Dermis blood vessel endothelial cell (primary cell): ENCODE measurements around the gene NEDD9. TPM values are rescaled to one million over a fixed set of nuclear protein-coding genes. Genes with fewer than 3 reads are reported as not detected.

ENCODE experiments used
- DNase-seq: peaks from one replicate; pipeline ENCODE4 v3.0.0; 2010
- total RNA-seq: library from RNA; depleted of rRNA; stranded (reverse); fragments of >200 nt; gene quantifications from 2 replicates; pipeline ENCODE4 v1.2.3, GENCODE V29; 2014

Gene NEDD9
- 158 and 173 TPM in 2 replicates for total RNA-seq

- DNase-seq, result peak; percentile 99
Observed at GRCh38 chr6:11232193-11232769, at the start of gene NEDD9. TSS of gene NEDD9 (minus strand) at chr6:11232668. CDS start at chr6:11232515, 153 bp downstream.

- no peak for DNase-seq
Observed at GRCh38 chr6:11282245-11282644, 49.8 kb upstream of the NEDD9 start.

GRCh38 chr6:11280394-11280793 is 47.9 kb upstream of the NEDD9 start:
- DNase-seq, result no peak

- no peak for DNase-seq
Observed at GRCh38 chr6:11279284-11279689, 46.8 kb upstream of the NEDD9 start.

- DNase-seq, result no peak
Observed at GRCh38 chr6:11278207-11278559, 45.7 kb upstream of the NEDD9 start.

- peak; percentile 89 for DNase-seq
Observed at GRCh38 chr6:11277275-11278206, 45.1 kb upstream of the NEDD9 start.

- DNase-seq, result no peak
Observed at GRCh38 chr6:11276911-11277274, 44.4 kb upstream of the NEDD9 start.

GRCh38 chr6:11276228-11276627 is 43.8 kb upstream of the NEDD9 start:
- no peak for DNase-seq

GRCh38 chr6:11275598-11275997 is 43.1 kb upstream of the NEDD9 start:
- no peak for DNase-seq

GRCh38 chr6:11273406-11274065 is 41.1 kb upstream of the NEDD9 start:
- DNase-seq, result no peak

- DNase-seq, result peak; percentile 19
Observed at GRCh38 chr6:11272491-11273192, 40.2 kb upstream of the NEDD9 start.

GRCh38 chr6:11271228-11272020 is 39.0 kb upstream of the NEDD9 start:
- no peak for DNase-seq

GRCh38 chr6:11270030-11271027 is 37.9 kb upstream of the NEDD9 start:
- DNase-seq, result no peak

- no peak for DNase-seq
Observed at GRCh38 chr6:11268978-11269377, 36.5 kb upstream of the NEDD9 start.

- DNase-seq, result no peak
Observed at GRCh38 chr6:11266926-11267325, 34.5 kb upstream of the NEDD9 start.

GRCh38 chr6:11265932-11266331 is 33.5 kb upstream of the NEDD9 start:
- no peak for DNase-seq

- no peak for DNase-seq
Observed at GRCh38 chr6:11264100-11264499, 31.6 kb upstream of the NEDD9 start.

- peak; percentile 92 for DNase-seq
Observed at GRCh38 chr6:11263291-11263775, 30.9 kb upstream of the NEDD9 start.

GRCh38 chr6:11262242-11262641 is 29.8 kb upstream of the NEDD9 start:
- peak; percentile 18 for DNase-seq

GRCh38 chr6:11260249-11261038 is 28.0 kb upstream of the NEDD9 start:
- no peak for DNase-seq
